HG02981 (cell line): ENCODE results near the gene ERC2.

Source experiments
- ATAC-seq: cut with Tn5 transposase; IDR thresholded peaks from one replicate; pipeline ENCODE4 v1.9.1; 2021; ENCODE audit warnings: mild to moderate bottlenecking, moderate library complexity; ENCODE audit not compliant: unreplicated experiment

ERC2 gene

DNA sequence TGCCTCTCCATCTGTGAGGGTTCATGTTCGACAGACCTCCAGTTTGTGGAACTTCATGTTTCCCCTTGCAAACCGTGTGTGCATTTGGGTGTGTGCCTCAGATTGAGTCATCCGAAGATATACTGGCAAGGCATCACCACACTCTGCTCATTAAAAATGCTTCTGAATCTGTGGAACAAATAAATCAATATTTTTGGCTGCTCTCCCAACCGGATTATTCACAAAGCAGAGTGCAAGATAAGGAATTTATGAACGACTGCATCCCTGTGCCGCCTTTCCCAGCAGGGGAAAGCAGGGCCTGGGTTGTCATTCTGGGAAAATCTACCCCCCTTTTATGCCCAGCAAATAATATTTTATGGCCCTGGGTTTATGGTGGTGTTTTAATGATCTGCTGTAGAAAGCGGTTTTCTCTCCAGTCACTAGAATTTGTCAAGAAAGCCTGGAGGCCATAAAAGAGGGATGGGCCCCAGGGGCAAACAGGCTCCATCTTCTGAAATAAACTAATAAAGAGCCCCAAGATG lies 976.9 kb downstream of the ERC2 start:
- no peak for ATAC-seq

DNA sequence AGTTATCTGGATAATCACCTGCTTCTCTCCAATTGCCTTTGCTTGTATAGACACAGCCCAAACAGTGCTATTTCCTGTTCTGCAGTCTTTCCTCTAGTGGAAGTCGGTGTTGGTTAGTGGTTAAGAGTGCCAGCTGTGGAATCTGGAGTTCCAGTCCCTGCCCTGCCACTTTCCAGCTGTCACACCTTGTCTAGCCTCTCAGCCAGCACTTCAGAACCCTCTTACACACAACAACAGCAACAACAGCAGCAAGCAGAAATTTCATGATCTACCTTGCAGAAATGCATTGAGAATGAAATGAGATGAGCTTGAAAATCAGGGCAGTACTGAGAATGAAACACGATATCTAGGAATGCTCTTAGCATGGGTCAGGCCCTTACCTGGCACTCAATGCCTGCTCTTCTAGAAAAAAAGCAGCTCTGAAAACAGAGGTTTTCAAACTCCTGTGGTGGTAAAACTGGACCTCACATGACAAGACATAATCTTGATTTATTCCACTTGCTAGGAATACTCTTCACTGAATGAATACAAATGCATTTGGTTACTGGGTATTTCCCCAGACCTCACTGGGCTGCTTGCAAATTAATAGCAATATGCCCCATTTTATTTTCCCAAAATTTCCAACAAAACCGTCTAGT lies 977.9 kb downstream of the ERC2 start:
- no peak for ATAC-seq

DNA sequence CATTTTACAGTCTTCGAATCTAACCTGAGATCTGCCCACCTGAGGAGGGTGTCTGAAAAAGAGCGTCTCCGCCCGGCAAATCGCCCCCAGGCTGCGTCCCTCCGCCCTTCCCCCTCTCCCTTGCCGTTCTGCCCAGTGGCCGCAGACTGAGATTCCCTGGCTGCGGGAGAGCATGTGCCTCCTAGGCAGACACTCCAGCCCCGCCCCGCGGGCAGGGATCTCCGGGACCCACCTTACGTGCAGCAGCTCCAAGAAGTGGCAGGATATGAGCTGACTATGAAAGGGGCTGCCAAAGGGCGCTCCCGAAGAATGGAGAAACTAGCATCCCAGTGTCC lies 978.5 kb downstream of the ERC2 start:
- no peak for ATAC-seq

DNA sequence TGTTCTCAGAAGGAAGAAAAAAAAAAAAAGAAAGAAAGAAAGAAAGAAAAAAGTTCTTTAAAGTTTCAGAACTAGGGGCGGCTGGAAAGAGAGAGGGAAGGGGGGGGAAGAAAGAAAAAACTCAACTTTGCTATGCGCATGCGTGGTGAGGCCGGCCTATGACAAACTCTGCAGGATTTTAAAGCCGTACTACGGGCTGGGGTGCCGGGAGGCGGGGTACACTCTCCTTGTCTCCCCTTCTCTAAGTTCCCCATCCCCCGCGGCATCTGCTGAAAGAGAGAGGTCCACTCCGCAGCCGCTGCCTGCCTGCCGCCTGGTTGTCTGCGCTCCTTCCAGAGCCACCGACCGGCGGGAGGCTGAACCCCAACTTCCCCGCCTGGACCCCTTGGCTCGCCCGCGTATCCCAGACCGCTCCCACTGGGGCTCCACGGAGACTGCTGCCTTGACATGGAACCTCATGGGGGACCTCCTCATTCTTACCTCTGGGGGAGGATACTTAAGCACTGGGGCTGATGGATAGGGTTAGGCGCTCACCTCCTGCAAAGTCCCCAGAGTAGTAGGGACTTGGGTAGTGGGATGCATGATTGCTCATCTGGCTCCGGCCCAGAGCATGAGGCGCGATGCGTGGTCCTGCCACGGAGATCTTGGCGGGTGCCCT lies 979.7 kb downstream of the ERC2 start:
- ATAC-seq, result no peak

DNA sequence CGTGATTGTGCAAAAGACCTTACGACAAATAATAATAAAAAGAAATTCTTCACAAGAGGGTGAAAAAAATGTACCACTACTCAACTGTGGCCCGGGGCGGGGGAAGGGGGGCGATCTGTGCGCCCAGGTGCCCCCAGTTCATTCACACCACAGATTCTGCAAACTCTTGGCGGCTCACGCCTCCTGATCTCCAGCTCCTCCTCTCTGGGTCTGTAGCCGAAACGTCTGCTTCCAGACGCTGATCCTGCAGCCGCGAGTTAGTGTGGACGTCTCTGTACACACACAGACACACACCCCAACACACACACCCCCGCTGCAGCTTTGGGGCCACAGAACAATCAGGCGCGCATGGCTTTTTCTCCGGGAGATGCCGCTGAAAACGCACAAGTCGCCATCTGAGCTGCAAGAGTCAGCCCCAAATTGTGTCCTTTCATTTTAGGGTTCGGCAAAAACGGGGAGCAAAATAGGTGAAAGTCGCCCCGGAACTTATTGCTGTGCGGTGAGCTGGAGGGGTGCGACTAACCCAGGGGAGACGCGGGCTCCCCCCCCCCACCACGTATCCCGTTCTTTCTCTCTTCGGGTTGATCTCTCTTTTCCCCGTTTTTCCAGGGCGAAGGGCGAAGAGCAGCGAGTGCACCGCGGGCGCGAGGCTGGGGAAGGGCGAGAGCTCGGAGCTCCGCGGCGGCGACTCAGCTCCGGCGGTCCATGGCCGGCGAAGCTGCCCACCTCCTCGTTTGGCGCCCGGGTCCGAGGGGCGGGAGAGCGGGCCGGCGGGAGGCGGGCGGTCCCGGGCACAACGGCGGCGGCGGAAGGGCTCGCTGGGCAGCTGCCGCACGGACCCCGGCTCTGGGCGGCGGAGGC lies 980.7 kb downstream of the ERC2 start:
- ATAC-seq, result no peak

DNA sequence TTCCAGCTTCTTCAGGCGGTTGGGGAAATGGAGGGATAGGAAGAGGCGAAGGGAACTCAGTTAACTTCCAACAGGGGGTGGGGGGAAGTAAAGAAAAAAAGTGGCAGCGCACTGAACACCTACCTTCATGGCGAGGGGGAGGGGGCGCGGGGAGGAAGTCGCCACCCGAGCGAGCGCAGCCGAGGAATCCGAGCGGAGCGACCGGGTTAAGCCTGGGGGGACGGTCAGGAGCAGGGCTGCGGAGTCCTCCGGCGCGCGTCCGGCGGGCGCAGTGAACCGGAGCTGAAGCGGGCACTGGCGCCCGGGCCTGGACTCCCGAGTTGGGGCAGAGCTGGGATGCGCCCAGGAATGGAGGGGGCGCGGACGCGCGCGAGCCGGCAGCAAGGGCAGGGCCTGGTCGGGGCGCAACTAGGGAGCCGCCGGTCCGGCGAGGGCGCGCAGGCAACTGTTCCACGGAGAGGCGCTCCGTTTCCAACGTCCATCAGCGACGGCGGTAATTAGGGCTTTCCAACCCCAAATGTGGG lies 981.3 kb downstream of the ERC2 start, which contains the start of gene WNT5A:
TSS of gene WNT5A (minus strand) at position 450 of the 524 bp plus-strand sequence. CDS start at position 129, 321 bp downstream.
- ATAC-seq, result no peak

DNA sequence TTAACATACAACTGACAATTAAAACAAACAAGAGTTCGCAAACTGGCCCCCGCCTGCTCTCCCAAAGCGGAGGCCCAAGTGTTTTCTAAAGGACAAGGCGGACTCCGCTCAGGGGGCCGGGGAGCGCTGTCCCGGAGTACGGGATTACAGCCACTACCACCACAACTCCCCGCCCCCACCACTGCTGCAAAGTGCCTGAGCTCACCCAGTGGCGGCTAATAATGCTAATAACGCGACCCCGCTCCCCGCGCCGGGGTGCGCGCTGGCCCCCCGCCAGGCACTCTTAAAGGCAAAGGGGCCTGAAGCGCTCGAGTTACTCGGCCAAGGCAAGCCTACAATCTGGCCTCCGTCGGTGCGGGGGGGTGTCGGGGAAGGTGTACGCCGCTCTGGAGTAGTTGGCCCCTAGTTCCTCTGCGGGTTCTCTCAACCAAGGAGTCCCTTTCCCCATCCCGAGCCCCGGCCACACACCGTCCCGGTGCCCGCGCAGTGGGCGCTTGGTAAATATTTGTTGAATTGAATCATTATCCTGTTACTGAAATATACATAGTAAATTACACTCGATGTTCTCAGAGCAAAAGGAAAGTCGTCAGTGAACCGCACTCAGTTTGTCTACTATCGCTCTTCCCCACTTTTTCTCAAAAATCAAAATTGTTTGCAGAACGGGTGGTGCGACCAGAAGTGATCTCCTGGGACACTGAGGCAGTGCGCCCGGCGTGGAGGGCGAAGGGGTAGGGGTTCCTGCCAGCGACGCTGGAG lies 982.0 kb downstream of the ERC2 start:
- ATAC-seq, result no peak

DNA sequence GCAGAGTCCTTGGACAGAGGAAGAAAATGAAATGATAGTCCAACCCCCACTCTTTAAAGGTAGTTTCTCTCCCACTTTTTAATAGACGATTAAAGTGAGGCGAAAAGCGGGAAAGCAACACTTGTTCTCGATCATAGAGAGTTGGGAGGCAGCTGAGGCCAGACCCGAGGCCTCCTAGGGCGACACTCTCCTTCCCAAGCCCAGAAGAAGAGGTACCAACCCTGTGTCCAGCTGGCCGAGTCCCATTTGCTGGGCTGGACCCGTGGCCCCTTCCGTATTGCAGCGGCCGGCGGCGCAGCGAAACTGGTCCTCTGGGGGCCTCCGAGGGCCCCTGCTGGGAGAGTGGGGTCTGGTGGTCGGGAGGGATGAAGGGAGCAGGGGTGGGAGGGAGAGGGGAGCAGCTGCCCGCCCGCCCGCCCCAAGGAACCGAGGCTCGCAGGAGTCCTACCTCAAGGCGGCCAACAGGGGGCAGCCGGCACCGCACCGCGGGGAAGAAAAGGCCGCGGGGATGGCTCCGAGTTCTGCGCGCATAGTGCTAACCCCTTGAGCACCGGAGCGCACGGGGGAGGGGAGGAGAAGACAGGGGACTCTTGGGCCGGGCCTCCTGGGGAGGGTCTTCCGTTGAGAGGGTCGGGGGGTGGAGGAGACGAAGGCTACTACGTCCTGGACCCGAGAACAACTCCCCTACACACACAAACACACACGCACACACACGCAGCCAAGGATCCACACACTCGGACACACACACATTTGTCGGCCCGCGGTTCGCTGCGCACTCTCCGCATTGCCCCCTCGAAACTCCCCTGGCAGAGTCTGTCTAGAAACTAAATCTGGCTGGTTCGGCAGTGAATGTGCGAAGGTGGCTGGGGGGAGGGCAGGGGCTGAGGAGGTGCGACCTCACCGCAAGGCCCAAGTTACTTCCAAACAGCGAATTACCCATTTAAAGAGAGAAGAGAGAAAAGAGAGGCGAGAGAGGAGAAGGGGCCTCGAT lies 983.2 kb downstream of the ERC2 start:
- peak; percentile 74 for ATAC-seq

DNA sequence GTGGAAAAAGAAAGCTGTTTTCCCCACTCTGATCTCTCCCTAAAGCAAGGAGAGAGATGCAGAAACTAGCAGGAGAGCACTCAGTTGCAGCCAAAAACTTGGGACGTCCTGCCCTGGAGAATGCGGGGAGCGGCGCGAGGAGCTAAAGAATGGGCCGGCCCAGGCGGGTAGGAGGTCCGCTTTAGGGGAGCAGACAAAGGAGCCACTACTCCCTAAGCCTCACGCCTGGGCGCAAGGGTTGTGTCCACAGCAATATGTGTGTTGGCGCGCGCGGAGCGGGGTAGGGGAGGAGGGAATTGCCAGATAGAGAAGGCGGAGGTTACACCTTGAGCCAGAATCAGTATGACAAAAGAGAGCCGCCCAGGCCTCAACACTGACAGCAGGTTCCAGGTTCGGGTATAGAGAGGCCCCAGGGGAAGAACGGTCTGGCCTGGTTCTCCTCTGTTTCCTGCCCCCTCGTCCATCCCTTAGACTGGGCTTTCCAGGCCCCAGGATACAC lies 984.0 kb downstream of the ERC2 start:
- ATAC-seq, result no peak

DNA sequence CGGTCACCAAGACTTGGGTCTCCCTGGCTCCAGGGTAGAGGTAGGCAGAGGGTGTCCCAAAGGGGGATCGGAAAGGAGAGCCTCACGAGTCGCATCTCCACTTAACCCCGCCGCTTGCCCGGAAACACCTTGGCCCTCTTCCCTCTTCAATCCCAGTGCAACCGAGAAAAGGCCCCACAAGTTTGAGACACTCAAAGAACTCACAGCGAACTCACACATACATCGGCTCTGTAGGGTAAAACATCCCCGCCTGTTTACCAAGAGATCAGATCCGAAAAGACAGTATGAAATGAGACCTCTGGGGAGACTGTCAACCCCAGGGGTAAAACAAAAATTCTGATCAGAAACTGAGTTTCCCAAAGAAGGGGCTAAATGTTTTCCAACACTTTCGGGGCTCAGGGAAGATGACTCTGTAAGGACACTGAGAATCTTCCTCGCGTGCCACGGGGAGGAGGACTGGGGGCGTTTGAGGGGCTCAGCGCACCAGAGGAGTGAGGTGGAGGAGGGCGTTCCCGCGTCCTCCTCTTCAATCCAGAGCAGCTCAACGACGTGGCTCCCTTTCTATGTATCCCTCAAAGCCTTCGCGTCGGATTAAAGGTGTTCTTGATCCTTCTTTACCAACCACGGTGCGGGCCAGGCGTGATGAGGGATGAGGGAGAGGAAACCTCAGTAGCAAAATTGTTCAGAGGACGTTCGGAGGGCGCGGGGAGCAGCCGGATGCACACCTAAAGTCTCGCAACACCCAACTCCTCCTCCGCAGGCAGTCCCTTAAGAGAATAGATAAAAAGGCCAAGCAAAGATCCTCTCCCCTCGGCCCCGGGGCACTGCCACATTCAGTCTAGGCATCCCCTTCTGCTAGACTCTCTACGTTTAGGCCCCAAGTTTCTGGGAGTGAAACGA lies 984.8 kb downstream of the ERC2 start:
- no peak for ATAC-seq

DNA sequence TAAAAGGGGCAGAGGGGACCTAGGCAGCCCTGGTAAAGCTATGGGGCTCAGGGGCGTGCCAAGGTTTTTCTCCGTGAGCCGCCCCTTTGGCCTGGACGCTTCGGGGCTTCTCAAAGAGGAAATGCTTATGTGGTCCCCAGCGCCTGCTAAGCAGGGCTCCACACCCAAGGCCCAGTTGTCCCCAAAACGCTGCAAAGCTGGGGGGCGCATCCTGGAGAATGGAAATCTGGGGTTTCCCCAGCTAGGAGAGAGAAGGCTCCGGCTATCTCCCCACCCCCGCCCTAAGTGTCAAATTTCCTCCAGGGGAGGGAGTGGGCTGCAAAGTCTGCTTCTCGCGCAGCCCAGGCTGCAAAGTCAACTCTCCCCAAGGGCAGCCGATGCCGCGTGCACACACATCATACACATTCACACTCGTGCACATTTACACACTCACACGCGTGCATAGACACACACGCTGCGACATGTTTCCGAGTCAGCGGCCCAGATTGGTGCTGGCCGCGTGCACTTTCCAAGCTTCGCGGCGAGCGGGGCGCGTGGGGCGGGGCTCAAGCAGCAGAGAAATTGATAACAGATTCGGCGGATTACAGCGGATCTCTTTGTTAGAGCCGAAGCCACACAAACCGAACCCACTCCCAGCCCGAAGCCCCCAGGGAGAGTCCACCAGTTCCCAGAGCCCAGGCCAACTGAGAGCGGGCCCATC lies 985.6 kb downstream of the ERC2 start:
- no peak for ATAC-seq

DNA sequence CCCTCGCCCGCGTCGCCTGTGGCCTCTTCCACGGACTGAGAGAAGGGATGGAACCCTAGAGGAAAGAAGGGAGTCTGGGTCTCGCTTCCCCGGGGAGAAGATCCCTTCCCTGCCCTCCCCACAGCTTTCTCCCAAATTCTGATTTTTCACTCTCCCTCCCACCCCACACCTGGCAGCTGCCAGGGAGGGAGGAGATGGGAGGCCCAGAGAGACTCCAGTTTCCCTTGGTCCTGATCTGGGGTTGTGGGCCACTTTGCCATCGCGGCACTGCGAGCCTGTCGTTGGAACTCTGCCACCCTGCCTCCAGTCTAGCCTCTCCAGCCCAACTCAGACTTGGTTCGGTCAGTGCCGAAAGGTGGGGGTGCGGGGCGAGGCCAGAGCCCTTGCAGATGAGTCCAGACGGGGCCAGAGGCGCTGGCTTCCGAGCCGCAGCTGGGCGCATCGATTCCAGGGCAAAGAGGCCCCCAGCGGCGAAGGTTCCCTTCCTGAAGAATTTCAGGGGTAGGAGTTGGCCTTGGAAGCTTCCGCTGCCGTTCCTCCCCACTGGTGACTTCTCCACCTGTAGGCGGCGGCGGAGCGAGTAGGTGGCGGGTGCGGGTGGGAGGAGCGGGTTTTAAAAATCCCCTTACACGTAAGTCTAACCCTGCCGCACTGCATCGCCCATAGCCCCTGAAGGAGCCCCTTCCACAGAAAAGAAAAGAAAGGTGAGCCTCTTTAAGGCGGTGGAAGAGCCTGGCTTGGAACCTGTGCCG lies 986.3 kb downstream of the ERC2 start:
- ATAC-seq, result no peak

DNA sequence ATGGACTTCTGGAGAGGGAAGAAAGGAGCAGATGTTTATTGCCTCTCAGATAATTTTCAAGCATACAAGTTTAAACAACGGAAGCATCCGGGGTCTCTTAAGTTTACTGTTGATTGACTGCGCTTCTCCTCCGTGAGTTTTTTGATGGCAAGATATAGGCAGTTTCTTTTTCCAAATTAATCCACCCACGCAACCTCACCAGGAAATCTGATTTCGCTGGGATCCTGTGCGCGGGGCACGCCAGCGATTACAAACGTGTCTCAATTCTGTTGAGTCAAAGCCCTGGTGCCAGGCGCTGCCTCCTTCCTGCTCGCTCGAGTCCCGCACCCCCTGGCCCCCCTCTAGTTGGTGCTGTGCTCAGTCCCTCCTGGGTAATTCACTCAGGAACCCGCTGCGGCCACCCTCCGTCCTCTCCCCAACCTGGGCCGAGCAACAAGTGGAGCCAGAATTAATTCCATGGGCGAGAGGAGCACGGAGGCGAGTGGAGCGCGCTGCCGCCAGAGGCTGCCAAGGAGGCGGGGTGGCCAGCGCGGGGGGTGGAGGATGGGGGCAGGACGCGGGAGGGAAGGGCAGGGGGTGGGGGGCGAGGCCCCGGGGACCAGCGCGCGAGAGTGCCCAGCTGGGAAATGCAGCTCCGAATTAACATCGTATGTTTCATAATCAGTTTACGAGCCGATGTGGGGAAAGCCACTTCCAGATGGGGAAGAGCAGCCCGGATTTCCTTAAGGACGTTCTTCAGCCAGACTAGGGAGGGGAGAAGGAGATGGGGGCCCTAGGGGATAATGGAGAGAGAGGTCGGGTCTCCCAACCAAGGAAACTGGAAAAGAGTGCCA lies 987.1 kb downstream of the ERC2 start:
- no peak for ATAC-seq

DNA sequence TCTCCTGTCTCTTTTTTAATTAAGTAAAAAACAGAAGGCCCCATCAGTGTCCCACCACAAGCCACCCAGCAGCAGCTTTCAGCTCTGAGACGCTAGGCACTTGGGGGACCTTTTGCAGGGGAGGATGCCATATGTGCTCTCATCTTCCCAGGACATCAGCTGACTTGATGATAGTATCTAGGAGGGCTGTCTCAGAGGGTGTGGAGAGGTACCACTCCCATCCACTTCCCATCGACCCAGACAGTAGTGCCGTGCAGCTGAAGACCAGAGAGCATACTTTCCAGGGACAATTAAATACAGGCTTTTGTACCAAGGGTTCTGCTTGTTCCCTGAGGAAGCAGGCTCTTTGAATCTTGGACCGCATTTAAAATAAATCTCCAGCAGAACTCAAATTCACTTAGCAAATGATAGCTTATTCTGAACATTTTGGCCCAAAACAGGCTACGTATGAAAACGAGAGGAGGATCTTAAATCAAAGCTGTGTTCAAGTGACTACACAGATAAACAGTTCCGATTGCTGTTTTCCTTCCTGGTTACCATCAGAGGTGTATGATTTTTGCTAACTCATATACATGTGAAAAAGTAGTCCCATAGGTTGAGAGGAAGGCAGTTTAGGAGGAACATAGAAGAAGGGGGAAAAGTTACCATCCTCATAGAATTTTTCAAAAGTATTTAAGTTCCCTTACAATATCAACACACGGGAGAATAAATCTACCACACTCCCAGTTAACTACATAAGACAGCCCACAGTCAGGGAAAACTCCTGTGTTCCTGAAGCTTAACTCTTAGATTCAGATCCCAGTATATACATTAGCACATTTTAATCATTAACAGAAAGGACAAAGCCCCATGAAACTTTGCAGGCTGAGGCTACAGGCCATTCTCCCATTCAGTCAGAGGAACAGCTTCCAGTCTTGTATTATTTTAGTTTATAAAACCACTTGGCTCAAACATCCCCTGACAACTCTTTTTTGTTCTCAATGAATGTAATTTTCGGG lies 990.7 kb downstream of the ERC2 start:
- no peak for ATAC-seq

DNA sequence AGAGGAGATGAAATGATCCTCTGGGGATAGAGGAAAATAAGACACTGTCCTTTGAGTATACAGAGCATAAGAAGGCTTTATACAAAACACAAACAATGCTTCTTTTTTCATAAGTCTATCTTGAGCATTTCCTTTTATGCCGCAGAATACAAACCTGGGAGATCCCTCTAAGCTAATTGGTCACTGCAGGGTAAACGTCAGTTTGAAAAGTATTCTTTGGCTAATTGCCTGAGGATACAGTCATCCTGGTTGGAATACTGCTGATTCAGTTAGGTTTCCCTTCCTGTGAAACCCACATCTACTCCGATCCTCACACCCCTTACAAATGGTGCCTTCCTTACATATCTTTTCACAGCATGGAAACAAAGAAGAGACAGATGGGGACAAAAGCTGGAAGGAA lies 991.8 kb downstream of the ERC2 start:
- no peak for ATAC-seq
